WTC11 (cell line): ENCODE data around the gene ZBTB7C. TPM values are rescaled to one million over a fixed set of nuclear protein-coding genes. Genes with fewer than 3 reads are reported as not detected.

Experiments used
- ATAC-seq: fragments of 200-7000 bp; cut with Tn5 transposase; 2 replicates; pipeline ENCODE4 v1.10.0; 2021; ENCODE audit warnings: mild to moderate bottlenecking, moderate library complexity
- CTCF ChIA-PET: fragments of 300-600 bp; sonication (Branson Sonifier 250); formaldehyde crosslinking; loops from one replicate; lab custom pipeline; 2021; ENCODE audit warnings: antibody characterized with exemption; lab: Charles Lee
- POLR2A ChIA-PET: fragments of 350-600 bp; sonication (Branson Sonifier 250); formaldehyde crosslinking; loops from one replicate; lab custom pipeline; 2021; ENCODE audit warnings: antibody characterized with exemption; lab: Charles Lee
- DNase-seq: peaks from one replicate; pipeline ENCODE4 v3.0.0; 2021; ENCODE audit warnings: low spot score
- H3K27ac Mint-ChIP-seq: 2 replicates; pipeline ENCODE4 v1.8.0; 2021; ENCODE audit warnings: mixed read lengths
- H3K27me3 Mint-ChIP-seq: 2 replicates; pipeline ENCODE4 v1.8.0; 2021; ENCODE audit warnings: low read depth, mild to moderate bottlenecking, moderate library complexity, mixed read lengths
- H3K36me3 Mint-ChIP-seq: 2 replicates; pipeline ENCODE4 v1.8.0; 2021; ENCODE audit warnings: mixed read lengths
- H3K4me1 Mint-ChIP-seq: 2 replicates; pipeline ENCODE4 v1.8.0; 2022; ENCODE audit warnings: mixed read lengths
- H3K4me3 Mint-ChIP-seq: 2 replicates; pipeline ENCODE4 v1.8.0; 2021; ENCODE audit warnings: mild to moderate bottlenecking, moderate library complexity, mixed read lengths
- H3K9me3 Mint-ChIP-seq: 2 replicates; pipeline ENCODE4 v1.8.0; 2021; ENCODE audit warnings: mixed read lengths
- ELF4 ChIP-seq: sonication (generic); formaldehyde crosslinking; IDR thresholded peaks from 2 replicates; pipeline ENCODE4 v1.8.1; 2022; ENCODE audit warnings: low read depth, mild to moderate bottlenecking, moderate library complexity, missing genetic modification reagents
- GABPB1 ChIP-seq: sonication (generic); formaldehyde crosslinking; IDR thresholded peaks from 2 replicates; pipeline ENCODE4 v1.8.1; 2023; ENCODE audit warnings: mild to moderate bottlenecking, missing genetic modification reagents
- IRF2 ChIP-seq: sonication (generic); formaldehyde crosslinking; IDR thresholded peaks from 2 replicates; pipeline ENCODE4 v1.8.0; 2022; ENCODE audit warnings: low read depth, missing genetic modification reagents, borderline replicate concordance
- JUN ChIP-seq: sonication (generic); formaldehyde crosslinking; IDR thresholded peaks from 2 replicates; pipeline ENCODE4 v1.8.0; 2023; ENCODE audit warnings: mild to moderate bottlenecking, missing genetic modification reagents
- MXD4 ChIP-seq: fragments of 250-450 bp; sonication (Bioruptor Pico); IDR thresholded peaks from 2 replicates; pipeline ENCODE4 v1.8.0; 2021; ENCODE audit warnings: mild to moderate bottlenecking, moderate library complexity, borderline replicate concordance
- NR1H2 ChIP-seq: sonication (generic); formaldehyde crosslinking; IDR thresholded peaks from 2 replicates; pipeline ENCODE4 v1.9.0; 2021; ENCODE audit warnings: mild to moderate bottlenecking, moderate library complexity, missing genetic modification reagents
- NR2C2 ChIP-seq: sonication (generic); formaldehyde crosslinking; IDR thresholded peaks from 2 replicates; pipeline ENCODE4 v1.8.0; 2022; ENCODE audit warnings: mild to moderate bottlenecking, missing genetic modification reagents
- TCF7 ChIP-seq: sonication (generic); formaldehyde crosslinking; IDR thresholded peaks from 2 replicates; pipeline ENCODE4 v1.8.0; 2022; ENCODE audit warnings: mild to moderate bottlenecking, low read depth, missing genetic modification reagents, moderate library complexity
- total RNA-seq: library from RNA; stranded (reverse); gene quantifications from 3 replicates; pipeline ENCODE4 v1.2.3, GENCODE V29; 2021
- TF ChIP-seq, protein P1 (sequence below): sonication (generic); formaldehyde crosslinking; IDR thresholded peaks from 2 replicates; pipeline ENCODE4 v1.8.1; 2023; ENCODE audit warnings: mild to moderate bottlenecking, missing genetic modification reagents, moderate library complexity
- TF ChIP-seq, protein P2 (sequence below): sonication (generic); formaldehyde crosslinking; IDR thresholded peaks from 2 replicates; pipeline ENCODE4 v1.8.1; 2023; ENCODE audit warnings: mild to moderate bottlenecking, moderate library complexity, missing genetic modification reagents
- TF ChIP-seq, protein P3 (sequence below): fragments of 250-450 bp; sonication (Bioruptor Pico); IDR thresholded peaks from 2 replicates; pipeline ENCODE4 v1.8.0; 2021; ENCODE audit warnings: mild to moderate bottlenecking
- TF ChIP-seq, protein P4 (sequence below): sonication (generic); formaldehyde crosslinking; conservative IDR thresholded peaks from 2 replicates; pipeline ENCODE4 v1.8.1; 2022; ENCODE audit warnings: mild to moderate bottlenecking, missing genetic modification reagents
- TF ChIP-seq, protein P5 (sequence below): sonication (generic); formaldehyde crosslinking; IDR thresholded peaks from 2 replicates; pipeline ENCODE4 v1.8.0; 2023; ENCODE audit warnings: mild to moderate bottlenecking, missing genetic modification reagents
- TF ChIP-seq, protein P6 (sequence below): sonication (generic); formaldehyde crosslinking; IDR thresholded peaks from 2 replicates; pipeline ENCODE4 v1.8.1; 2023; ENCODE audit warnings: mild to moderate bottlenecking, missing genetic modification reagents
- TF ChIP-seq, protein P7 (sequence below): fragments of 250-450 bp; sonication (Bioruptor Pico); IDR thresholded peaks from 2 replicates; pipeline ENCODE4 v1.9.0; 2021; ENCODE audit warnings: moderate library complexity, mild to moderate bottlenecking, inconsistent platforms, borderline replicate concordance
- TF ChIP-seq, protein P8 (sequence below): sonication (generic); formaldehyde crosslinking; IDR thresholded peaks from 2 replicates; pipeline ENCODE4 v1.8.1; 2023; ENCODE audit warnings: mild to moderate bottlenecking, missing genetic modification reagents, moderate library complexity
- TF ChIP-seq, protein P9 (sequence below): sonication (generic); formaldehyde crosslinking; IDR thresholded peaks from 2 replicates; pipeline ENCODE4 v1.8.0; 2022; ENCODE audit warnings: mild to moderate bottlenecking, missing genetic modification reagents

ZBTB7C gene
- total RNA-seq, 1 experiment from 2014 or later: 0.48 TPM

DNA sequence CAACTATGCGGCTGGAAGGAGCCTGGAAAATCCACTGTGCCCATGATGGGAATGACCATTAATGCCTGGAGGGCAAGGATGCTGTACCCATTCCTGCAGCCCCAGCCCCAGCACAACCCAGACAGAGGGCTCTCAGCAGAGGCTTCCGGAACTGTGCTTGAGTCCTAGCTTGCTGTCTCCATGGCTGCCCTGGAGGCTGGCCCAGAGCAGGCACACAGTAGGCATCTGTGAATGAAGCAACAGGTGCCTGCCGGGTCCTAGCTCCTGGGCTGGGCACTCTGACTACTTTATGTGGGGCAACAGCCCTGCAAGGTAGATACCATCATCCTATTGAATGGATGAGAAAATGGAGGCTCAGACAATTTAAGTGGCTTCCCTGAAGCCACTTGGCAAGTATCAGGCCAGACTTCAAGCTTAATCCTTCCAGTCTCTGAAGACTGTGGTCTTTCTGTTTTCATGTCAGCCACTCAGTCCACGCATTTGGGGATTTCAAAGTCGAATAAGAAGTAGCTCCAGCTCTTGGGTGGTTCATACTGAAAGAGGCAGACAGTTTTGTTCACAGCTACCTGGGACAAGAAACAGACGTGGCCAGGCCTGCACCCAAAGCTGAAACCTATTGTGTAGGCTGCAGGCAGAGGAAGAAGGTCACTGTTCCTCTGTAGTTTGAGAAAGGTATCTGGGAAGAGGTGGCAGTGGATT is 237.5 kb downstream of the ZBTB7C start:
- ATAC-seq (no peak), DNase-seq (no peak)
- no peaks in the 10 kb centered on the region for H3K36me3 Mint-ChIP-seq
- H3K27ac Mint-ChIP-seq: no peak overlapping the region
- no peaks in the 10 kb centered on the region for H3K27me3 Mint-ChIP-seq
- CTCF ChIA-PET: interaction anchor here (1.1 to 1.7 kb wide), 4 partner anchors 8 to 164 kb away, joined by 3 to 4 read pairs (median 3); no protein-coding TSS in a partner anchor
- H3K9me3 Mint-ChIP-seq: 0 out of 2 replicates have a peak, but pooled peaks cover 4% of the 10 kb centered on the region
- H3K4me3 Mint-ChIP-seq: no peak overlapping the region
- TF ChIP-seq NR1H2 (CRISPR knock-in tag): no peak
- TF ChIP-seq, protein P1, sequence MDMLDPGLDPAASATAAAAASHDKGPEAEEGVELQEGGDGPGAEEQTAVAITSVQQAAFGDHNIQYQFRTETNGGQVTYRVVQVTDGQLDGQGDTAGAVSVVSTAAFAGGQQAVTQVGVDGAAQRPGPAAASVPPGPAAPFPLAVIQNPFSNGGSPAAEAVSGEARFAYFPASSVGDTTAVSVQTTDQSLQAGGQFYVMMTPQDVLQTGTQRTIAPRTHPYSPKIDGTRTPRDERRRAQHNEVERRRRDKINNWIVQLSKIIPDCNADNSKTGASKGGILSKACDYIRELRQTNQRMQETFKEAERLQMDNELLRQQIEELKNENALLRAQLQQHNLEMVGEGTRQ (CRISPR knock-in tag): no peak
- TF ChIP-seq GABPB1 (CRISPR knock-in tag): no peak
- TF ChIP-seq MXD4 (CRISPR knock-in tag): no peak
- TF ChIP-seq, protein P2, sequence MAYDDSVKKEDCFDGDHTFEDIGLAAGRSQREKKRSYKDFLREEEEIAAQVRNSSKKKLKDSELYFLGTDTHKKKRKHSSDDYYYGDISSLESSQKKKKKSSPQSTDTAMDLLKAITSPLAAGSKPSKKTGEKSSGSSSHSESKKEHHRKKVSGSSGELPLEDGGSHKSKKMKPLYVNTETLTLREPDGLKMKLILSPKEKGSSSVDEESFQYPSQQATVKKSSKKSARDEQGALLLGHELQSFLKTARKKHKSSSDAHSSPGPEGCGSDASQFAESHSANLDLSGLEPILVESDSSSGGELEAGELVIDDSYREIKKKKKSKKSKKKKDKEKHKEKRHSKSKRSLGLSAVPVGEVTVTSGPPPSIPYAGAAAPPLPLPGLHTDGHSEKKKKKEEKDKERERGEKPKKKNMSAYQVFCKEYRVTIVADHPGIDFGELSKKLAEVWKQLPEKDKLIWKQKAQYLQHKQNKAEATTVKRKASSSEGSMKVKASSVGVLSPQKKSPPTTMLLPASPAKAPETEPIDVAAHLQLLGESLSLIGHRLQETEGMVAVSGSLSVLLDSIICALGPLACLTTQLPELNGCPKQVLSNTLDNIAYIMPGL (CRISPR knock-in tag): no peak
- TF ChIP-seq, protein P3, sequence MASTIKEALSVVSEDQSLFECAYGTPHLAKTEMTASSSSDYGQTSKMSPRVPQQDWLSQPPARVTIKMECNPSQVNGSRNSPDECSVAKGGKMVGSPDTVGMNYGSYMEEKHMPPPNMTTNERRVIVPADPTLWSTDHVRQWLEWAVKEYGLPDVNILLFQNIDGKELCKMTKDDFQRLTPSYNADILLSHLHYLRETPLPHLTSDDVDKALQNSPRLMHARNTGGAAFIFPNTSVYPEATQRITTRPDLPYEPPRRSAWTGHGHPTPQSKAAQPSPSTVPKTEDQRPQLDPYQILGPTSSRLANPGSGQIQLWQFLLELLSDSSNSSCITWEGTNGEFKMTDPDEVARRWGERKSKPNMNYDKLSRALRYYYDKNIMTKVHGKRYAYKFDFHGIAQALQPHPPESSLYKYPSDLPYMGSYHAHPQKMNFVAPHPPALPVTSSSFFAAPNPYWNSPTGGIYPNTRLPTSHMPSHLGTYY (CRISPR knock-in tag): no peak
- no peak for TF ChIP-seq NR2C2
- no peak for TF ChIP-seq JUN (CRISPR knock-in tag)
- peaks cover 4% of the 10 kb centered on the region; the same call in 1 of the 2 replicates for H3K4me1 Mint-ChIP-seq
- POLR2A ChIA-PET: interaction anchor here (1.0 kb wide), 1 partner anchor 9 kb away, joined by 3 read pairs; no protein-coding TSS in a partner anchor

DNA sequence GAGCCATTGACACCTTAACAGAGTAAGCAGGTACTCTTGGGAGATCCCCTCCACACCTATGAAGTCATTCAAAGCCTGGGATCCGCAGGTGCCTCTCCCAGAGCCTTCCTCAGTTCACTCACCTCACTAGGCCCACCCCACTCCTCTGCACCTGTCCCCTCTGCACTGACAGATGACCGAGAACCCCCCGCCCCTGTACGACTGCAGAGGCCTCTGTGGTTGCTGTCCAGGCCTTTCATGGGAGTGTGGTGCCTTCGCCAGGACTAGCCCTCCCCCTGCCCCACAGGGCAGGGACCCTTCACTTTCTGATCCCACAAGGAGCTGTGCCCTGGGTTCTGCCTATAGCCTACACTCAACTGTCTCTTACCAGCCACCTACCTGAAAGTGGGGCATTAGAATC is 238.5 kb downstream of the ZBTB7C start:
- Mint-ChIP-seq H3K27me3 (no peaks in the 10 kb centered on the region), H3K4me3 (no peak overlapping the region), H3K9me3 (0 out of 2 replicates have a peak, but pooled peaks cover 4% of the 10 kb centered on the region), H3K36me3 (no peaks in the 10 kb centered on the region), H3K4me1 (peaks cover 5% of the 10 kb centered on the region), H3K27ac (no peak overlapping the region)
- ChIA-PET POLR2A (no interaction called here), CTCF (no interaction called here)
- ATAC-seq (no peak), DNase-seq (no peak)
- TF ChIP-seq, protein P3 (CRISPR knock-in tag): no peak
- TF ChIP-seq TCF7 (CRISPR knock-in tag) (no peak), JUN (CRISPR knock-in tag) (no peak), GABPB1 (CRISPR knock-in tag) (no peak), ELF4 (CRISPR knock-in tag) (no peak), IRF2 (CRISPR knock-in tag) (no peak)
- TF ChIP-seq, protein P4, sequence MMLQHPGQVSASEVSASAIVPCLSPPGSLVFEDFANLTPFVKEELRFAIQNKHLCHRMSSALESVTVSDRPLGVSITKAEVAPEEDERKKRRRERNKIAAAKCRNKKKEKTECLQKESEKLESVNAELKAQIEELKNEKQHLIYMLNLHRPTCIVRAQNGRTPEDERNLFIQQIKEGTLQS (CRISPR knock-in tag): no peak
- TF ChIP-seq, protein P5, sequence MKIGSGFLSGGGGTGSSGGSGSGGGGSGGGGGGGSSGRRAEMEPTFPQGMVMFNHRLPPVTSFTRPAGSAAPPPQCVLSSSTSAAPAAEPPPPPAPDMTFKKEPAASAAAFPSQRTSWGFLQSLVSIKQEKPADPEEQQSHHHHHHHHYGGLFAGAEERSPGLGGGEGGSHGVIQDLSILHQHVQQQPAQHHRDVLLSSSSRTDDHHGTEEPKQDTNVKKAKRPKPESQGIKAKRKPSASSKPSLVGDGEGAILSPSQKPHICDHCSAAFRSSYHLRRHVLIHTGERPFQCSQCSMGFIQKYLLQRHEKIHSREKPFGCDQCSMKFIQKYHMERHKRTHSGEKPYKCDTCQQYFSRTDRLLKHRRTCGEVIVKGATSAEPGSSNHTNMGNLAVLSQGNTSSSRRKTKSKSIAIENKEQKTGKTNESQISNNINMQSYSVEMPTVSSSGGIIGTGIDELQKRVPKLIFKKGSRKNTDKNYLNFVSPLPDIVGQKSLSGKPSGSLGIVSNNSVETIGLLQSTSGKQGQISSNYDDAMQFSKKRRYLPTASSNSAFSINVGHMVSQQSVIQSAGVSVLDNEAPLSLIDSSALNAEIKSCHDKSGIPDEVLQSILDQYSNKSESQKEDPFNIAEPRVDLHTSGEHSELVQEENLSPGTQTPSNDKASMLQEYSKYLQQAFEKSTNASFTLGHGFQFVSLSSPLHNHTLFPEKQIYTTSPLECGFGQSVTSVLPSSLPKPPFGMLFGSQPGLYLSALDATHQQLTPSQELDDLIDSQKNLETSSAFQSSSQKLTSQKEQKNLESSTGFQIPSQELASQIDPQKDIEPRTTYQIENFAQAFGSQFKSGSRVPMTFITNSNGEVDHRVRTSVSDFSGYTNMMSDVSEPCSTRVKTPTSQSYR (CRISPR knock-in tag): no peak
- TF ChIP-seq, protein P6, sequence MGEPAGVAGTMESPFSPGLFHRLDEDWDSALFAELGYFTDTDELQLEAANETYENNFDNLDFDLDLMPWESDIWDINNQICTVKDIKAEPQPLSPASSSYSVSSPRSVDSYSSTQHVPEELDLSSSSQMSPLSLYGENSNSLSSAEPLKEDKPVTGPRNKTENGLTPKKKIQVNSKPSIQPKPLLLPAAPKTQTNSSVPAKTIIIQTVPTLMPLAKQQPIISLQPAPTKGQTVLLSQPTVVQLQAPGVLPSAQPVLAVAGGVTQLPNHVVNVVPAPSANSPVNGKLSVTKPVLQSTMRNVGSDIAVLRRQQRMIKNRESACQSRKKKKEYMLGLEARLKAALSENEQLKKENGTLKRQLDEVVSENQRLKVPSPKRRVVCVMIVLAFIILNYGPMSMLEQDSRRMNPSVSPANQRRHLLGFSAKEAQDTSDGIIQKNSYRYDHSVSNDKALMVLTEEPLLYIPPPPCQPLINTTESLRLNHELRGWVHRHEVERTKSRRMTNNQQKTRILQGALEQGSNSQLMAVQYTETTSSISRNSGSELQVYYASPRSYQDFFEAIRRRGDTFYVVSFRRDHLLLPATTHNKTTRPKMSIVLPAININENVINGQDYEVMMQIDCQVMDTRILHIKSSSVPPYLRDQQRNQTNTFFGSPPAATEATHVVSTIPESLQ (CRISPR knock-in tag): no peak
- TF ChIP-seq, protein P7, sequence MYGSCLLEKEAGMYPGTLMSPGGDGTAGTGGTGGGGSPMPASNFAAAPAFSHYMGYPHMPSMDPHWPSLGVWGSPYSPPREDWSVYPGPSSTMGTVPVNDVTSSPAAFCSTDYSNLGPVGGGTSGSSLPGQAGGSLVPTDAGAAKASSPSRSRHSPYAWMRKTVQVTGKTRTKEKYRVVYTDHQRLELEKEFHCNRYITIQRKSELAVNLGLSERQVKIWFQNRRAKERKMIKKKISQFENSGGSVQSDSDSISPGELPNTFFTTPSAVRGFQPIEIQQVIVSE (CRISPR knock-in tag): no peak
- TF ChIP-seq, protein P8, sequence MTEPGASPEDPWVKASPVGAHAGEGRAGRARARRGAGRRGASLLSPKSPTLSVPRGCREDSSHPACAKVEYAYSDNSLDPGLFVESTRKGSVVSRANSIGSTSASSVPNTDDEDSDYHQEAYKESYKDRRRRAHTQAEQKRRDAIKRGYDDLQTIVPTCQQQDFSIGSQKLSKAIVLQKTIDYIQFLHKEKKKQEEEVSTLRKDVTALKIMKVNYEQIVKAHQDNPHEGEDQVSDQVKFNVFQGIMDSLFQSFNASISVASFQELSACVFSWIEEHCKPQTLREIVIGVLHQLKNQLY (CRISPR knock-in tag): no peak
- TF ChIP-seq, protein P9, sequence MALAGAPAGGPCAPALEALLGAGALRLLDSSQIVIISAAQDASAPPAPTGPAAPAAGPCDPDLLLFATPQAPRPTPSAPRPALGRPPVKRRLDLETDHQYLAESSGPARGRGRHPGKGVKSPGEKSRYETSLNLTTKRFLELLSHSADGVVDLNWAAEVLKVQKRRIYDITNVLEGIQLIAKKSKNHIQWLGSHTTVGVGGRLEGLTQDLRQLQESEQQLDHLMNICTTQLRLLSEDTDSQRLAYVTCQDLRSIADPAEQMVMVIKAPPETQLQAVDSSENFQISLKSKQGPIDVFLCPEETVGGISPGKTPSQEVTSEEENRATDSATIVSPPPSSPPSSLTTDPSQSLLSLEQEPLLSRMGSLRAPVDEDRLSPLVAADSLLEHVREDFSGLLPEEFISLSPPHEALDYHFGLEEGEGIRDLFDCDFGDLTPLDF (CRISPR knock-in tag): no peak
